ENCODE results near the gene NKX6-2.
"Not testable (repeated sequence)": the region's sequence is repeated elsewhere in the genome, so short reads cannot be mapped to it uniquely, and the experiment has no call there.

The NKX6-2 gene

GRCh38 chr10:132780356-132780755 is 5.6 kb downstream of the NKX6-2 start:
- no peak for DNase-seq (ENCODE audit: low spot score)

- DNase-seq (ENCODE audit: low spot score): no peak
These were observed 6.2 kb downstream of the NKX6-2 start for GRCh38 chr10:132779549-132780294.

GRCh38 chr10:132777441-132777840 is 8.5 kb downstream of the NKX6-2 start:
- DNase-seq (ENCODE audit: low spot score): no peak

- DNase-seq (ENCODE audit: low spot score): no peak
These were observed 9.1 kb downstream of the NKX6-2 start for GRCh38 chr10:132776821-132777220.

- DNase-seq (ENCODE audit: low spot score): no peak
These were observed 9.8 kb downstream of the NKX6-2 start for GRCh38 chr10:132776186-132776585.

- DNase-seq (ENCODE audit: low spot score): no peak
These were observed 10.8 kb downstream of the NKX6-2 start for GRCh38 chr10:132774902-132775863.

- no peak for DNase-seq (ENCODE audit: low spot score)
These were observed 11.6 kb downstream of the NKX6-2 start for GRCh38 chr10:132774181-132774901.

- not testable (repeated sequence) for DNase-seq (ENCODE audit: low spot score)
These were observed 13.1 kb downstream of the NKX6-2 start for GRCh38 chr10:132772816-132773215.

GRCh38 chr10:132770061-132771021 is 15.6 kb downstream of the NKX6-2 start:
- no peak for DNase-seq (ENCODE audit: low spot score)

- DNase-seq (ENCODE audit: low spot score): no peak
These were observed 17.4 kb downstream of the NKX6-2 start for GRCh38 chr10:132768346-132769248.

GRCh38 chr10:132766291-132766690 is 19.7 kb downstream of the NKX6-2 start:
- no peak for DNase-seq (ENCODE audit: low spot score)

GRCh38 chr10:132765435-132765834 is 20.5 kb downstream of the NKX6-2 start:
- no peak for DNase-seq (ENCODE audit: low spot score)

GRCh38 chr10:132764108-132764507 is 21.8 kb downstream of the NKX6-2 start:
- DNase-seq (ENCODE audit: low spot score): no peak

- no peak for DNase-seq (ENCODE audit: low spot score)
These were observed 22.4 kb downstream of the NKX6-2 start for GRCh38 chr10:132763545-132763944.

GRCh38 chr10:132762267-132762666 is 23.7 kb downstream of the NKX6-2 start:
- DNase-seq (ENCODE audit: low spot score): no peak

GRCh38 chr10:132761395-132762060 is 24.4 kb downstream of the NKX6-2 start:
- no peak for DNase-seq (ENCODE audit: low spot score)

GRCh38 chr10:132758865-132759264 is 27.1 kb downstream of the NKX6-2 start:
- no peak for DNase-seq (ENCODE audit: low spot score)

- DNase-seq (ENCODE audit: low spot score): no peak
These were observed 28.8 kb downstream of the NKX6-2 start for GRCh38 chr10:132757171-132757570.

- no peak for DNase-seq (ENCODE audit: low spot score)
These were observed 29.4 kb downstream of the NKX6-2 start for GRCh38 chr10:132756591-132756990.

Measured in SK-N-DZ (cell line).